ENCODE results near the gene KDM5C.
"Not testable (repeated sequence)": the region's sequence is repeated elsewhere in the genome, so short reads cannot be mapped to it uniquely, and the experiment has no call there.

KDM5C gene

GRCh38 chrX:53186351-53186750 lies 38.7 kb downstream of the KDM5C start:
- DNase-seq, result no peak

- DNase-seq, result no peak
Measured at GRCh38 chrX:53184836-53185235, 40.2 kb downstream of the KDM5C start.

- DNase-seq, result no peak
Measured at GRCh38 chrX:53171356-53171755, 53.7 kb downstream of the KDM5C start.

GRCh38 chrX:53166103-53166502 lies 58.9 kb downstream of the KDM5C start:
- DNase-seq, result no peak

GRCh38 chrX:53164566-53164965 lies 60.4 kb downstream of the KDM5C start:
- DNase-seq, result not testable (repeated sequence)

- DNase-seq, result no peak
Measured at GRCh38 chrX:53163436-53163835, 61.6 kb downstream of the KDM5C start.

- DNase-seq, result no peak
Measured at GRCh38 chrX:53160297-53160983, 64.6 kb downstream of the KDM5C start.

- DNase-seq, result no peak
Measured at GRCh38 chrX:53159184-53159583, 65.8 kb downstream of the KDM5C start.

GRCh38 chrX:53156207-53156596 lies 68.8 kb downstream of the KDM5C start:
- DNase-seq, result no peak

GRCh38 chrX:53155512-53156206 lies 69.3 kb downstream of the KDM5C start:
- no peak for DNase-seq

GRCh38 chrX:53153581-53153980 lies 71.4 kb downstream of the KDM5C start:
- no peak for DNase-seq

All from CD4-positive, alpha-beta T cell treated with Interleukin-15 for 1 hour (primary cell).